Measurements from ENCODE around the gene DCST2. TPM values are rescaled to one million over a fixed set of nuclear protein-coding genes. Genes with fewer than 3 reads are reported as not detected.
"Not testable (repeated sequence)": the region's sequence is repeated elsewhere in the genome, so short reads cannot be mapped to it uniquely, and the experiment has no call there.

The DCST2 gene
- total RNA-seq, 1 donor from 2014 or later, result 0.51 TPM

DNA sequence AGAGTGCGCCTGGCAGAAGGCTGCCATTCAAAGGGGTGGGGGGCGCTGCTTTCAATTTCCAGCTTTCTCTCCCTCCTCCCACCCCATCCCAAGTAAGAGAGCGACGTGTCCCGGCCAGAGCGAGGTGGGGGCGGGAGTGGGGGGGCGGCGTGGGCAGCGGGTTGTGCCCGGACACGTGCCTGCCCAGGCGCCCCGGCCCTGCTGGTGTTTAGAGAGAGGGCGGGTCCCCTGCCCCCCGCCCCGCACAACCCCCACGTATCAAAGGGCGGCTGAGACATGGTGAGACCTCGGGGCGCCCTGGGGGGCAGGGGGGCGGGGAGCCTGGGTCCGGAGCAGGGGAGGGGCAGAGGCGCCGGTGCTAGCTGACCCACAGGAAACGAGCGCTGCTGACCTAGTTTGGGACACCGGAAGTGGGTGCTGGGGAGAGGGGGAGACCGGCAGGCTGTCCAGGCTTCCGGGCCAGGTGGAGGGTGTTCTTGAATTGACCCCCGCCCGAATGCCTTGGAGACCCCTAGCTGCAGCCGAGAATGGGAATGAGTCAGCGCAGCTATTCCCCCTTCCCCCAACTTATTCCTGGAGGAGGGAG is 29.7 kb downstream of the DCST2 start:
- intact Hi-C loops (cut with DNase I), result loop anchor here (2.0 kb wide), 1 partner anchor 47 kb away; the partner anchor contains the start of gene ADAM15
- DNase-seq (ENCODE audit: low spot score), result peak; percentile 90

DNA sequence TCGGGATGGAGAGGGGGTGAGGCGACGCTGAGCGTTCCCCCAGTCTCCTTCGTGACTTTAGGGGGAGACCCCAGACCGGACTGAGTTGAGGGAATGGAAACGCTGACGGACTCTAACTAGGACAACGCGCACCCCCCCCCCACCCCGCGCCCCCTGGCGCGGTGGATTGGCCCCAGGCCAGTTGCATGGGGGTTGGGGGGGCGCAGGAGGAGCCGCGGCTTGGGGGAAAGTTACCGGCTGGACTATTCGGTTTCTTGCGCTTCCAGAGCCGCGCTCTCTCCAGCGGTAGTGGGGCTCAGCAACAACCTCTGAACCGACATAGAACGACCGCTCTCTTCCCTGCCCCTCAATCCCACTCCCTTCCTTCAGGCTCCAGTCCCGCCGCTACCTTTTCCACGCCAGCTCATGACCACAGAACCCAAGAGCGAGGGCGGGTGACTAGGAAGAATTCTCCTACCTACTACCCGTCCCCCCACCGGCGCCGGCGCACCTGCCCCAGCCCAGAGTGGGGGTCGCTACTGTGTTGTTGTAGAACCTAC is 30.3 kb downstream of the DCST2 start:
- intact Hi-C loops (cut with DNase I), result loop anchor here (2.0 kb wide), 1 partner anchor 48 kb away; the partner anchor contains the start of gene ADAM15
- no peak for DNase-seq (ENCODE audit: low spot score)

DNA sequence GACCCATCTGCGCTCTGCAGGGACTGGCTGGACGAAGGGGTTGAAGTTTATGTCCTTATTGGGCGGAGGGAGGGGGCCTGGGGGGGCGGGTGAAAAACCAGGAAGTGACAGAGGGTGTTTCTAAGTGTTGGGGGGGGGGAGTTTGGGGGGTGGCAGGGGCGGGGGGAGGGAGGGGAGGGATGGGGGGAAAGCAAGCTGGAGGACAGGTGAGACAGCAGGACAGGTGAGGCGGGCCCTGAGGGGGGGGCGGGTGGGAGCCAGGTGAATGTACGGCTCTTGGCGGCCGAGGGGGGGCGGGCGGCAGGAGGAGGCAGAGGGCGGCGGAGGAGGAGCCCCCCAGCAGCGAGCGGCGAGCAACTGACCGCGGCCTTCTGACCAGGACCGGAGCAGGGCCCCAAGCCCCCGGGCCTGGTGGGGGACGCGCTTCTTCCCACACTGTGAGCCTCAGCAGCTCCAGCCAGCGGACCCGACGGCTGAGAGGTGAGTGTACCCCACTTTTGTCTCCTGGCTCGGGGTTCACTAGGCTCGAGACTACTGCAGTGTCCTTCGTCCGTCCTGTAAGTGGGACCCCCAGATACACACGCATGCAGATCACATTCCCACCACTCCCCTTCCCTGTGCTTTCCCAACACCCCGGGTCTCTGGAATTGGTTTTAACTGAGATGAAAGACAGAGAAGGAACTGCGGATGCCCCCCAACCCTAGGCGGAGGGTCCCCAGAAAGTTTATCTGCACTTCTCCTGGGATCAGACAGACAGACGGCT is 30.9 kb downstream of the DCST2 start, which contains the start of gene ZBTB7B:
TSS of gene ZBTB7B (plus strand) at position 339 of the 763 bp plus-strand sequence. CDS start 11,859 bp downstream, outside the sequence.
- intact Hi-C loops (cut with DNase I), result loop anchor here (2.0 kb wide), 1 partner anchor 48 kb away; the partner anchor contains the start of gene ADAM15
- DNase-seq (ENCODE audit: low spot score), result no peak

DNA sequence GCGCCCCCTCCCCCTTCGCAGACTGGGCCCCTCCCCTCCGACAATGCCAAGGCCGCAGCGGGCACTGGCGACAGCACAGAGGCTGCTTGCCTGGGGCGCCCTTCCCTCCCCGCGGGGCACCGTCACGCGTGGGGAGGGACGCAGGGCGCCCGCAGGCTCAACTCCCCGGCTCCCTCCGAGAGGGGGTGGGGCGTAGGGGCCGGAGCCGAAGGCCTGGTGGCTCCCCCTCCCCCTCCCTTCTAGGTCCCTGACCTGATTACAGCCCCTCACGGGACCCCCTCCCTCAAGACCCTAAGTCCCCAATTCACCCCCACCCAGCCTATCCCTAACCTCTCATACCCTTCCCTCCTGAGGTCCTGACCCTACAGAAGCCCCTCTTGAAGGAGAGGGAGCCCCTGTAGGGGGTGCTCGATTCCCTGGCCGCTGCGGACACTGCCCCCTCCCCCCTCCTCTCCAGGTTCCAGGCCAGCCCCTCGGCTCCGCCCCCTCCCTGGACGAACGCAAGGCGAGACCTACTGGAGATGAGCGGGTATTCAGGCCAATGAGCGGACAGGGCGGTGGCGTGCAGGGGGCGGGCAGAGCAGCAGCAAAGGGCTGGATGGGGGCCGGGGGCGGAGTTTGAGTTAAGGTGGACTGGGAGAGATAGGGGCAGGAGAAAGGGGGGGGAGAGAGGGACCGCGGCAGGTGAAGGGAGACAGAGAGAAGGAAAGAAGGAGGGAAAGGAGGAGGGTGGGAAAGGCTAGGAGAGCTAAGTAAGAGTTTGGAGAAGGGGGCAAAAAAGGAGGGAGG is 31.7 kb downstream of the DCST2 start:
- DNase-seq (ENCODE audit: low spot score), result peak; percentile 100
- intact Hi-C loops (cut with DNase I), result loop anchor here (2.0 kb wide), 4 partner anchors 15 to 443 kb away; partner anchors contain the start of genes ADAM15, CKS1B and UBE2Q1

DNA sequence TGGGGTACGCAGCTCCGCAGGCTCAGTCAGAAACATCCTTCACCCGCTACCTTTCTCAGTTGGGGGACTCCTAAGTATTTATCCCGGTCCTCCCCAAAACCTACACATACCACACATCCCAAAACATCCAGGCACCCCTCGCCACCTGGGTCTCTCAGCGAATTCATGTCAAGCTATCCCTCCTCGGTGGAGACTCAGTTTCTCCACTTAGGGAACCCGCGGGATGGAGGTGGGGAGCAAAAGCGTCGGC is 32.2 kb downstream of the DCST2 start:
- intact Hi-C loops (cut with DNase I), result loop anchor here (2.0 kb wide), 3 partner anchors 15 to 443 kb away; partner anchors contain the start of genes CKS1B and UBE2Q1
- no peak for DNase-seq (ENCODE audit: low spot score)

DNA sequence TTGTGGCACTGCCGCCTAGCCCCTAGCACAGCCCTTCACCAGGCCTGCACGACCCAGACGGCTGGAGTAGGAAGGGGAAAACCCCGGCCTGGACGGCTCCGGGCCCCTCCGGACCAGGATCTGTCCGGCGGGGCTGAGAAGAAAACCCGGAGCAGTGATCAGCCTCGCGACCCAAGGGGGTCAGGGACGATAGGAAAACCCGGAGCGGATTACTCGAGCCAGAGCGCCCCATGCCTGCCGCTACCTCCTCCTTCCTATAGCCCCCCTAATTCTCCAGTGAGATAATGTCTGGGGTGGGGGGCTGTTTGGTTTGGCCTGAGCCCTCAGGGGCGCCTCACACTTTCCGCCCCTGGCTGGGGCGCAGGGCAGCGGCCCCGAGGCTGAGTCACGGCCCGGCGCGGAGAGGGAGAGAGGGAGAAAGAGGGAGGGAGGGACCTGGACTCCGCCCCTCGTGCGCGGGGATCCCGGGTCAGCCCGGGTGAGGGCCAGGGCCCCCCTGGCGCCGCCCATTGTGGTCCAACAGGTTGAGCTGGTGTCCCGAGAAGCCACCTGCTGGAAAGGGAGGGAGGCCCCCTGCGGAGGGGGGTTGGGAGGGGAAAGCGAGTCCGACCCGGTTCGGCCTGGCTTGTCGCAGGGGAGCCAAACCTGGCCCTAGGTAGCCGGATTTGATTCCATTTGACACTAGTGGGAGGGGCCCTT is 32.7 kb downstream of the DCST2 start:
- intact Hi-C loops (cut with DNase I), result loop anchor here (2.0 kb wide), 3 partner anchors 16 to 442 kb away; partner anchors contain the start of genes CKS1B and UBE2Q1
- DNase-seq (ENCODE audit: low spot score), result peak; percentile 93

DNA sequence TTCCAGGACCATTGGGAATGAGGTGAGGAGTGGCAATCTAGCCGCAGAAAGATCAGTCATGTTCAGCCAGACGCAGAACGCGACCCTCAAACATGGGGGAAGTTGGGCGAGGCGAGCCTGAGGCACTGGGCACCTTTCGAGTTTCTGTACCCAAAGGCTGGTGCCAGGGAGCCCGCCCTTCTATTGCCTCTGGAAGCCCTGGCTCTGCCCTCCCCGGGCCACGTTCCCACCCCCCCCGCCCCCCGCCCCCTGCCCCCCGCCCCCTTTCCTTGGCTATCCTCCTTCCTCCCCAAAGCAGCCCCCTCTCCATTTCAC is 33.2 kb downstream of the DCST2 start:
- DNase-seq (ENCODE audit: low spot score), result no peak
- intact Hi-C loops (cut with DNase I), result loop anchor here (2.0 kb wide), 3 partner anchors 16 to 442 kb away; partner anchors contain the start of genes CKS1B and UBE2Q1

DNA sequence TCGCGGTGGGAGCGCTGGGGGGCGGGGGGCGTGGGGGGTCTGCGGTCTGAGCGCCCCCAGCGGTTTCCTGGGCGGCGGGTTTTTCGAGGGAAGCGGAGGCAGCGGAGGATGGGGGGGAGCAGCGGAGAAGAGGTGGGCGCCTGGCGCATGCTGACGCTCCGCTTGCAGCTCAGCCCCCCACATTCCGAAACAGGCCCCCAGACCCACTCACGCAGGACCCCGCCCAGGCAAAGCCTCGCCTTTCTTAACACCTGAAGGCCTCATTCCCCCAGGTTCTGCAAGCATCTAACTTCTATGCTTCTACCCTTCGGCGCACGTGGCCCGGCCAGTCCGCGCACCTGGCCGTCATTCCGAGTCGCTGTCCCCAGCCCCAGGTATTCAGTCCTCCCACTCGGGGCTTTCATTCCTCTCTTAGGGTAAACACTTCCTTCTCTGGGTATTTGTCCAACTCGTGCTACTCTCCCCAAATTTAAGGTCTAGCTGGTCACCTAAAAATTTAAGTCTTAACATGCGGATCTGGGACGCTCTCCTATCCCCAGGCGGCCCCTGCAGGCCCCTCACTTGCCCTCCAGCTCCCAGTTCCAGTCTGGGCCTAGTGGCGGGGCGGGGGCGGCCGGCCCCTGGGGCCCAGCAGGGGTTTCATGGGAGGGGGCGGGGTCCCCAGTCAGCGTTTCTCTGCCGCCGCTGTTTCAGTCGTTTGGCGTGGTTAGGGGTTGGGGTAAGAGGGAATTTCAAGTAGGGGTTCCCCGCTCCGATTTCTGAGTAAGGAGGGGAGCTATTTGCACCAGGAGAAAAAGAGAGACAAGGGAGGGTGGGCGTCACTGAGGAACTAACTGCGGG is 33.8 kb downstream of the DCST2 start:
- no peak for DNase-seq (ENCODE audit: low spot score)
- intact Hi-C loops (cut with DNase I), result loop anchor here (2.0 kb wide), 4 partner anchors 17 to 441 kb away; partner anchors contain the start of genes CKS1B and UBE2Q1

DNA sequence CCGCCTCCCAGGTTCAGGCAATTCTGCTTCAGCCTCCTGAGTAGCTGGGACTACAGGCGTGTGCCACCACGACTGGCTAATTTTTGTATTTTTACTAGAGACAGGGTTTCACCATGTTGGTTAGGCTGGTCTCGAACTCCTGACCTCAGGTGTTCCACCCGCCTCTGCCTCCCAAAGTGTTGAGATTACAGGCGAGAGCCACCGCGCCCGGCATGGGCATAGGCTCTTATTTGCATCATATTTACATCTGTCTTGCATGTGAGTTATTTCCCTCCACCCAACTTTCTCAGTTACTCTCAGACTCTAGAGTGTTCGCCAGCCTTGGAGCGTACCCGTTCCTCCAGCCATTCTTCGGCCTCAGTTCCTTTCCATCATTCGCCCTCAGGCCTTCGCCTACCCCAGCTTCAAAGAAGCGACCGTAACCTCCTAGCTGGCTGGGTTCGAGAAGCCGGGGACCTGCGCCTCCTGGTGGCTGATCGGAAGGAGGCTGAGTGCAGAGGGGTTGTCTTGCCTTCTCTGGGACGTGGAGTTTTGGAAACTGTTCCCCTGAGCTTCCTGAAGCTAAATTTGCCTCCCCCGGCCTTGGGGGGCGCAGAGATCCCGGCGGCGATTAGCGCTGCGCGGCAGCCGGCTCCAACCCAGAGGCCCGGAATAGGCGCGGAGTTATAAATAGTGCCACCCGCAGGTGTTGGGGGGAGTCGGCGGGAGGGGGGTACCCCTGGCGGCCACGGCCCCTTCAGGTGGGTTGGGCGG is 34.6 kb downstream of the DCST2 start:
- intact Hi-C loops (cut with DNase I), result loop anchor here (2.0 kb wide), 1 partner anchor 36 kb away; no protein-coding TSS in a partner anchor

DNA sequence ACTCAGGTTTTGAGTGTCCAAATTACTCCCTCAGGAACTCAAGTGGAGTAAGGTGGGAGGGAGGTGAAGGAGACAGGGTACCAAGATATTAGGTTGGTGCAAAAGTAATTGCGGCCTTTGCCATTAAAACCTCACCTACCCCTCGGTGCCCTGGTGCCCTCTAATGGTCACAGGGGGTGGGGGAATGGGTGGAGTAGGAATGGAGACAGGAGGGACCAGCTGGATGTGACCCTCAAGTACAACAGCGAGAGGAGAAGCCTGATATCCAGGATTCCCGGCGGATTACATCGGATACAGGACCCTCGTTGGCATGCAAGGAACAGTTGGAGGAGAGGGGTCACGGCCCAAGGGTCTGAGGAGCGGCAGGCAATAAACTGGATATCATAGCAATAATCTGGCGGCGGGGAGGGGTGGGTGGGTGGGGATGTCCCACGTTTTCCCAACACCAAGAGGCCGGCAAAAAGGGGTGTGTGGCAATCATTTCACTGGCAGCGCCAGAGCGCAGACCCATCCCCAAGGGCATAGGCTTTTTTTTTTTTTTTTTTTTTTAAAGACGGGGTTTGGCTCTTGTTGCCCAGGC is 35.3 kb downstream of the DCST2 start:
- no peak for DNase-seq (ENCODE audit: low spot score)
- intact Hi-C loops (cut with DNase I), result loop anchor here (2.0 kb wide), 1 partner anchor 35 kb away; no protein-coding TSS in a partner anchor

More for the DNA sequence above, 34.6 kb downstream of the DCST2 start:
- peak; percentile 91 for DNase-seq (ENCODE audit: low spot score)

DNA sequence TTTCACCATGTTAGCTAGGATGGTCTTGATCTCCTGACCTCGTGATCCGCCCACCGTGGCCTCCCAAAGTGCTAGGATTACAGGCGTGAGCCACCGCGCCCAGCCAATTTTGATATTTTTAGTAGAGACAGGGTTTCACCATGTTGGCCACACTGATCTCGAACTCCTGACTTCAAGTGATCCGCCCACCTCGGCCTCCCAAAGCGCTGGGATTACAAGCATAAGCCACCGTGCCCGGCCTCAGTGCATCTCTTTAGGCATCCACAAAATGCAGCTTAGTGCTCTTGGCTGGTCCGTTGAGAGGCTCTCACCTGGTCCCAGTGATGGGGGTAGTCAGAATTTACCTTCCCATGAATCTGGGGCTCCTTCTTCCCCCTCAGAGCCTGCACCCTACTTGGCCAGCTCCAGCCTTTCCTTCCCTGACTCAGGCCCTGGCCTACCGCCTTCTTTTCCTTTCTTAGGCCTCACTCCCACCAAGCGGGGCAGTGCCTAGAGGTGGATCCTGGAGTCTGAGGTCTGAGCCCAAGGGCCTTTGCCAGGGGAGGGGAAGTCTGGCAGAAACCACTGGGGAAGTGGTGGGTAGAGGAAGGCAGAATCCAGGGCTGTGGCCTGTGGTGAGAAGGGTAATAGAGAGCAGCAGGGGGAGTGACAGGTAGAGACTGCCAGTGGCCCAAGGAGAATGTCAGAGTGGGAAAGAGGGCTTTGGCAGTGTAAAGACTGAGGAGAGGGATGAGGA is 36.4 kb downstream of the DCST2 start:
- DNase-seq (ENCODE audit: low spot score), result no peak
- intact Hi-C loops (cut with DNase I), result no loop called here

DNA sequence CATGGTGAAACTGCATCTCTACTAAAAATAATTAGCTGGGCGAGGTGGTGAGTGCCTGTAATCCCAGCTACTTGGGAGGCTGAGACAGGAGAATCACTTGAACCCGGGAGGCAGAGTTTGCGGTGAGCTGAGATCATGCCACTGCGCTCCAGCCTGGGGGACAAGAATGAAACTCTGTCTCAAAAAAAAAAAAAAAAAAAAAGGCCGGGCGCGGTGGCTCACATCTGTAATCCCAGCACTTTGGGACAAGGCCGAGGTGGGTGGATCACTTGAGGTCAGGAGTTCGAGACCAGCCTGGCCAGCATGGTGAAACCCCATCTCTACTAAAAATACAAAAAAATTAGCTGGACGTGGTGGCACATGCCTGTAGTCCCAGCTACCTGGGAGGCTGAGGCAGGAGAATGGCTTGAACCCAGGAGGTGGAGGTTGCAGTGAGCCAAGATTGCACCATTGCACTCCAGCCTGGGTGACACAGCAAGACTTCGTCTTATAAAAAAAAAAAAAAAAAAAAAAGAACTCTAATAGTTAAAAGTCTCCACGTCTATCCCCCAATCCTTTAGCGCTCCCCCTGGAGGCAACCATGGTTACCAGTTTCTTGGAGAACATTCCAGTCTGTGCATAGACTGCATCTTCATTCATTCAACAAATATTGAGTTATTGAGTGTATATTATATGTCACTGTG is 38.1 kb downstream of the DCST2 start:
- DNase-seq (ENCODE audit: low spot score); intact Hi-C loops (cut with DNase I): not testable (repeated sequence)

DNA sequence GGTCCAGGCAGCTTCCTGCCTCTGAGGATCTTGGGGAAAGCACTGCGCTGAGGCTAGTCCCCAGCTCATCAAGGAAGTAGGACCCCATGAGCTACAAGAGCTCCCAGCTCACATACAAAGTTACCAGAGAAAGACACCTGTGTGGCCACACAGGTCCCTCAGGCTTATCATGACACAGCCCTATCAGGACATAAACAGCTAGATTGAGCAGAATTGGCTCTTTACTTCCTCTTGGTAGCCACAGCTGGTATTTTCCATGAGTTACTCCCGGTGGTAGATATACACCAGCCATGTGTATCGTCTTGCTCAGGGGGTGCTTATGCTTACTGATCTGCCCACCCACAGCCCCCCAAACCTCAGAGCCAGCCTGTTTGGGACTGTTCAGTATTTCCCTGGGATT is 39.0 kb downstream of the DCST2 start:
- no peak for DNase-seq (ENCODE audit: low spot score)

DNA sequence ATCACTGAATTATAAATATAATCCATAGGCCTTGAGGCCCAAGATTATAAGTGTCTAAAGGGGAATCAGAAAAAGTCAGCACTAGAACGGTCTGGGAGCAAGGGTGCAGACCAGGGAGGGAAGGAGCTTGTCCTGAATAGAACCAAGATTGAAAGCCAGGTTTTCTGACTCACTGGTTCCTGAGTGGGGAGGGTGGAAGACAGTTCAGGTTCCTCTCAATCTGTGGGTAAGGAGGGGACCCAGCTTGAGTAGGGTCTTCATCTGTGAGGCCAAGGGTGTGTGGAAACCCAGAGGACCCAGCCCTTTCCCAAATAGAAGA is 39.4 kb downstream of the DCST2 start:
- intact Hi-C loops (cut with DNase I), result no loop called here

More for the DNA sequence above, 39.0 kb downstream of the DCST2 start:
- intact Hi-C loops (cut with DNase I), result no loop called here

DNA sequence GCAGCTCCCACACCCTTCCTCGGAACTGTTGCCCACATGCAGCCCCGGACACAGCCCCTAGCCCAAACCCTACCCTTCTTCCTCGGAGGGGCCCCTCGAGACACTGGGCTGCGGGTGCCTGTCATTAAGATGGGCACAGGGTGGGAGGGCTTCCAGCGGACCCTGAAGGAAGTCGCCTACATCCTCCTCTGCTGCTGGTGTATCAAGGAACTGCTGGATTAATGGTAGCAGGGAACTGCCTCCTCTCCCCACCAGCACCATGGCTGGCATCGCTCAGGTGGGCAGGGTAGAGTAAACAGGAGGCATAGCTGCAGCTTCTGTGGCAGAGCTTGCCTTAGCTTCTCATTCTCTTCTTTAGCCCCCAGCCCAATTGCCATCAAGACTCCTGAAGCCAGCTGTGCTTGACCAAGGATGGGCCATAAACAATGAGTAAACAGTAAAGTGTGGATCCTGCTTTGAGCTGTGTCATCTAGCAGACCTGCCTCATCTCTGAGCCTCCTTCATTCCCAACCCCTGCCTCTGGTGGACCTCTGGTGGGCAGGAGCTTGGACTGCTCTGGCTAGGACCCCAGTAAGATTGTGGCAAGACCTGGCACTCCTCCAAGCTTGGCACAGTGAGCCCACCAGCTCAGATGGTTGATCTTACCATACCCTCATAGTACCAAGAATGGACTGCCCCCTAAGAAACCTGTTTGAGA is 39.9 kb downstream of the DCST2 start, which contains the start of gene LENEP:
TSS of gene LENEP (plus strand) at position 15 of the 697 bp plus-strand sequence. CDS start at position 37, 22 bp downstream.
- intact Hi-C loops (cut with DNase I), result no loop called here
- no peak for DNase-seq (ENCODE audit: low spot score)

More for the DNA sequence above, 39.4 kb downstream of the DCST2 start:
- no peak for DNase-seq (ENCODE audit: low spot score)

All from cardiac septum (tissue), 1 donor.